ENCODE results near the gene APBB2. TPM values are rescaled to one million over a fixed set of nuclear protein-coding genes. Genes with fewer than 3 reads are reported as not detected.

Gene APBB2
- total and polyA plus RNA-seq, 10 of the 15 experiments (the other 5 are each of a cell fraction or from before 2014, with no cell fraction given): 2.7 to 24.6 (median 19.0) TPM

DNA sequence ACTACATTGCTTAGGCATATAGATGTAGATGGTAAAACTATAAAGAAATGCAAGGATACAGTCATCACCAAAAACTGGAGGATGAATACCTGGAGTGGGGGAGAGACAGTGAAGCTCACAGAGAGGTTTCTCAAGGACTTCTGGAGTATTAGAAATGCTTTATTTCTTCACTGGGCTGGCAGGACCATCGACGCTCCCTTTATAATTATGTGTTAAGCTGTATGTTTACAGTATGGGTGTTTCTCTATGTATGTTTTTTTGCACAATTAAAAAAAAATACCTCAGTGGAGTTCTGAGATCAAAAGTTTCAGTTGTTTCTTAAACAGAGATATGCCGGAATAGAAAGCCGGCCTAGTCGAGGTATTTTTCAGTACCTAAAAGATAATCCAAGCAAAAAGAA is 263.3 kb downstream of the APBB2 start:
- no peak for FAIRE-seq
- TF ChIP-seq NFYB (IDR thresholded peaks at IDR 0.05; ENCODE audit: insufficient read depth, low read depth, low read length) (no peak), HDGF (IDR thresholded peaks at IDR 0.05) (no peak), POLR2AphosphoS2 (IDR thresholded peaks at IDR 0.05; ENCODE audit: low read depth, low read length) (no peak), ZBTB40 (IDR thresholded peaks at IDR 0.05; ENCODE audit: borderline replicate concordance) (no peak), SRF (IDR thresholded peaks at IDR 0.05; ENCODE audit: low read depth in 2 of 2, low read length in 2 of 2) (no peak), MYB (IDR thresholded peaks at IDR 0.05; ENCODE audit: borderline replicate concordance, low read depth, low read length) (no peak), EZH2 (IDR thresholded peaks at IDR 0.05; ENCODE audit: borderline replicate concordance, control insufficient read depth, low read depth, low read length) (no peak), POU2F2 (IDR thresholded peaks at IDR 0.05; ENCODE audit: borderline replicate concordance, low read depth, low read length) (no peak), DPF2 (IDR thresholded peaks at IDR 0.05) (no peak)
- TF ChIP-seq, protein P1, sequence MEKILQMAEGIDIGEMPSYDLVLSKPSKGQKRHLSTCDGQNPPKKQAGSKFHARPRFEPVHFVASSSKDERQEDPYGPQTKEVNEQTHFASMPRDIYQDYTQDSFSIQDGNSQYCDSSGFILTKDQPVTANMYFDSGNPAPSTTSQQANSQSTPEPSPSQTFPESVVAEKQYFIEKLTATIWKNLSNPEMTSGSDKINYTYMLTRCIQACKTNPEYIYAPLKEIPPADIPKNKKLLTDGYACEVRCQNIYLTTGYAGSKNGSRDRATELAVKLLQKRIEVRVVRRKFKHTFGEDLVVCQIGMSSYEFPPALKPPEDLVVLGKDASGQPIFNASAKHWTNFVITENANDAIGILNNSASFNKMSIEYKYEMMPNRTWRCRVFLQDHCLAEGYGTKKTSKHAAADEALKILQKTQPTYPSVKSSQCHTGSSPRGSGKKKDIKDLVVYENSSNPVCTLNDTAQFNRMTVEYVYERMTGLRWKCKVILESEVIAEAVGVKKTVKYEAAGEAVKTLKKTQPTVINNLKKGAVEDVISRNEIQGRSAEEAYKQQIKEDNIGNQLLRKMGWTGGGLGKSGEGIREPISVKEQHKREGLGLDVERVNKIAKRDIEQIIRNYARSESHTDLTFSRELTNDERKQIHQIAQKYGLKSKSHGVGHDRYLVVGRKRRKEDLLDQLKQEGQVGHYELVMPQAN (conservative IDR thresholded peaks at IDR 0.05): no peak
- TF ChIP-seq, protein P2, sequence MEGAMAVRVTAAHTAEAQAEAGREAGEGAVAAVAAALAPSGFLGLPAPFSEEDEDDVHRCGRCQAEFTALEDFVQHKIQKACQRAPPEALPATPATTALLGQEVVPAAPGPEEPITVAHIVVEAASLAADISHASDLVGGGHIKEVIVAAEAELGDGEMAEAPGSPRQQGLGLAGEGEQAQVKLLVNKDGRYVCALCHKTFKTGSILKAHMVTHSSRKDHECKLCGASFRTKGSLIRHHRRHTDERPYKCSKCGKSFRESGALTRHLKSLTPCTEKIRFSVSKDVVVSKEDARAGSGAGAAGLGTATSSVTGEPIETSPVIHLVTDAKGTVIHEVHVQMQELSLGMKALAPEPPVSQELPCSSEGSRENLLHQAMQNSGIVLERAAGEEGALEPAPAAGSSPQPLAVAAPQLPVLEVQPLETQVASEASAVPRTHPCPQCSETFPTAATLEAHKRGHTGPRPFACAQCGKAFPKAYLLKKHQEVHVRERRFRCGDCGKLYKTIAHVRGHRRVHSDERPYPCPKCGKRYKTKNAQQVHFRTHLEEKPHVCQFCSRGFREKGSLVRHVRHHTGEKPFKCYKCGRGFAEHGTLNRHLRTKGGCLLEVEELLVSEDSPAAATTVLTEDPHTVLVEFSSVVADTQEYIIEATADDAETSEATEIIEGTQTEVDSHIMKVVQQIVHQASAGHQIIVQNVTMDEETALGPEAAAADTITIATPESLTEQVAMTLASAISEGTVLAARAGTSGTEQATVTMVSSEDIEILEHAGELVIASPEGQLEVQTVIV (IDR thresholded peaks at IDR 0.05; ENCODE audit: borderline replicate concordance, partially characterized antibody): no peak
- TF ChIP-seq, protein P3, sequence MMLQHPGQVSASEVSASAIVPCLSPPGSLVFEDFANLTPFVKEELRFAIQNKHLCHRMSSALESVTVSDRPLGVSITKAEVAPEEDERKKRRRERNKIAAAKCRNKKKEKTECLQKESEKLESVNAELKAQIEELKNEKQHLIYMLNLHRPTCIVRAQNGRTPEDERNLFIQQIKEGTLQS (IDR thresholded peaks at IDR 0.05; ENCODE audit: borderline replicate concordance, extremely low read depth, low read depth, low read length): no peak
- TF ChIP-seq, protein P4, sequence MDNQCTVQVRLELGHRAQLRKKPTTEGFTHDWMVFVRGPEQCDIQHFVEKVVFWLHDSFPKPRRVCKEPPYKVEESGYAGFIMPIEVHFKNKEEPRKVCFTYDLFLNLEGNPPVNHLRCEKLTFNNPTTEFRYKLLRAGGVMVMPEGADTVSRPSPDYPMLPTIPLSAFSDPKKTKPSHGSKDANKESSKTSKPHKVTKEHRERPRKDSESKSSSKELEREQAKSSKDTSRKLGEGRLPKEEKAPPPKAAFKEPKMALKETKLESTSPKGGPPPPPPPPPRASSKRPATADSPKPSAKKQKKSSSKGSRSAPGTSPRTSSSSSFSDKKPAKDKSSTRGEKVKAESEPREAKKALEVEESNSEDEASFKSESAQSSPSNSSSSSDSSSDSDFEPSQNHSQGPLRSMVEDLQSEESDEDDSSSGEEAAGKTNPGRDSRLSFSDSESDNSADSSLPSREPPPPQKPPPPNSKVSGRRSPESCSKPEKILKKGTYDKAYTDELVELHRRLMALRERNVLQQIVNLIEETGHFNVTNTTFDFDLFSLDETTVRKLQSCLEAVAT (IDR thresholded peaks at IDR 0.05): no peak

More for the DNA sequence above, 263.3 kb downstream of the APBB2 start:
- ChIA-PET SMC1A (ENCODE audit: uncharacterized antibody, unreplicated experiment) (interaction anchor here (0.6 to 0.7 kb wide), 2 partner anchors 180 to 1439 kb away, joined by 3 read pairs; no protein-coding TSS in a partner anchor), RAD21 (ENCODE audit: unreplicated experiment) (no interaction called here), POLR2A (no interaction called here), CTCF (interaction anchor here (0.6 to 1.3 kb wide), 3 partner anchors 14 to 180 kb away, joined by 3 to 4 read pairs (median 3); no protein-coding TSS in a partner anchor)
- Histone ChIP-seq H3K4me2 (ENCODE audit: control insufficient read depth, insufficient read depth) (no peak overlapping the region), H3K4me1 (ENCODE audit: control insufficient read depth, insufficient read depth, low read length) (peaks cover 5% of the 10 kb centered on the region), H3K27me3 (replicated peaks in 1 of 2; ENCODE audit: control insufficient read depth in 2 of 2, insufficient read depth in 2 of 2, low read length in 1 of 2) (no peaks in the 10 kb centered on the region), H2AFZ (ENCODE audit: control insufficient read depth, low read depth, low read length) (no peak overlapping the region), H3K9me3 (replicated peaks; ENCODE audit: control insufficient read depth, insufficient read depth, low read length) (no peaks in the 10 kb centered on the region), H4K20me1 (ENCODE audit: control insufficient read depth, insufficient read depth) (no peaks in the 10 kb centered on the region), H3K36me3 (ENCODE audit: control insufficient read depth in 2 of 2, insufficient read depth in 2 of 2, low read length in 1 of 2) (no peaks in the 10 kb centered on the region; a peak in 1 of 4 replicates), H3K9ac (ENCODE audit: control insufficient read depth, insufficient read depth, low read length) (no peak overlapping the region), H3K4me3 (no peak overlapping the region), H3K27ac (ENCODE audit: control insufficient read depth, insufficient read depth) (no peak overlapping the region), H3K79me2 (ENCODE audit: control insufficient read depth, insufficient read depth, low read length) (no peaks in the 10 kb centered on the region)
- in situ Hi-C loops (cut with MboI): no loop called here
- ATAC-seq (no peak), DNase-seq (ENCODE audit: low read depth, low spot score) (no peak)
- BruUV-seq (replicated peaks): no TSS peak
- intact Hi-C loops (cut with micrococcal nuclease; ENCODE audit: unreplicated experiment): no loop called here
- 89% methylated on average over 5 of the region's 5 CpGs for WGBS (ENCODE audit: insufficient coverage, insufficient replicate concordance, low lambda C conversion rate, missing lambda C conversion rate)
